LoVo (cell line): Measurements from ENCODE around the gene WDFY1.

Source experiments
- DNase-seq: peaks from one replicate; pipeline ENCODE4 v3.0.0-alpha.2; 2016; ENCODE audit warnings: low spot score

Gene WDFY1

GRCh38 chr2:223856584-223856983 lies 88.6 kb downstream of the WDFY1 start:
- no peak for DNase-seq

- DNase-seq, result no peak
These were observed 89.1 kb downstream of the WDFY1 start for GRCh38 chr2:223856021-223856420.

GRCh38 chr2:223855426-223855825 lies 89.7 kb downstream of the WDFY1 start:
- no peak for DNase-seq

- DNase-seq, result no peak
These were observed 90.4 kb downstream of the WDFY1 start for GRCh38 chr2:223854741-223855140.

GRCh38 chr2:223853425-223853837 lies 91.7 kb downstream of the WDFY1 start:
- no peak for DNase-seq

- no peak for DNase-seq
These were observed 92.8 kb downstream of the WDFY1 start for GRCh38 chr2:223852281-223852795.

GRCh38 chr2:223847410-223847809 lies 97.7 kb downstream of the WDFY1 start:
- DNase-seq, result no peak

GRCh38 chr2:223846515-223846914 lies 98.6 kb downstream of the WDFY1 start:
- DNase-seq, result no peak

- no peak for DNase-seq
These were observed 103.5 kb downstream of the WDFY1 start for GRCh38 chr2:223841436-223842190.

- DNase-seq, result peak; percentile 88
These were observed 107.7 kb downstream of the WDFY1 start, which contains the start of gene AP1S3 for GRCh38 chr2:223837287-223838061. Gene AP1S3 (minus strand): TSS chr2:223837582. CDS start chr2:223837450, 132 bp downstream.

- peak; percentile 23 for DNase-seq
These were observed 109.2 kb downstream of the WDFY1 start for GRCh38 chr2:223835701-223836532.

GRCh38 chr2:223834431-223834830 lies 110.7 kb downstream of the WDFY1 start:
- no peak for DNase-seq

- DNase-seq, result no peak
These were observed 112.8 kb downstream of the WDFY1 start for GRCh38 chr2:223832241-223832903.

- no peak for DNase-seq
These were observed 116.0 kb downstream of the WDFY1 start for GRCh38 chr2:223829128-223829527.

GRCh38 chr2:223828314-223828713 lies 116.8 kb downstream of the WDFY1 start:
- no peak for DNase-seq

GRCh38 chr2:223826995-223827394 lies 118.1 kb downstream of the WDFY1 start:
- DNase-seq, result no peak
